Fibroblast of lung (primary cell): ENCODE results near the gene FPGS.

Source experiments
- CTCF ChIP-seq, 2 donors: IDR thresholded peaks in 1 of 2; conservative IDR thresholded peaks in 1 of 2; 1 replicate in 1 of 2; 2 replicates in 1 of 2; pipeline ENCODE4 v1.5.1; 2011 to 2012; ENCODE audit warnings: low read length in 2 of 2, control low read depth in 1 of 2, inconsistent platforms in 1 of 2, low read depth in 1 of 2, mild to moderate bottlenecking in 1 of 2
- EZH2 ChIP-seq: IDR thresholded peaks from 2 replicates; pipeline ENCODE4 v1.5.1; 2012; ENCODE audit warnings: low read length, control low read depth, mild to moderate bottlenecking; ENCODE audit errors: missing control alignments

GRCh38 chr9:127789179-127789578, 13.5 kb upstream of the FPGS start:
- TF ChIP-seq CTCF (conservative IDR thresholded peaks at IDR 0.05 in 1 of 2, IDR thresholded peaks at IDR 0.05 in 1 of 2; ENCODE audit: low read depth in 1 of 2, low read length in 2 of 2) (no peak), EZH2 (no peak)
